ENCODE data around the gene EIF5B.

DNA sequence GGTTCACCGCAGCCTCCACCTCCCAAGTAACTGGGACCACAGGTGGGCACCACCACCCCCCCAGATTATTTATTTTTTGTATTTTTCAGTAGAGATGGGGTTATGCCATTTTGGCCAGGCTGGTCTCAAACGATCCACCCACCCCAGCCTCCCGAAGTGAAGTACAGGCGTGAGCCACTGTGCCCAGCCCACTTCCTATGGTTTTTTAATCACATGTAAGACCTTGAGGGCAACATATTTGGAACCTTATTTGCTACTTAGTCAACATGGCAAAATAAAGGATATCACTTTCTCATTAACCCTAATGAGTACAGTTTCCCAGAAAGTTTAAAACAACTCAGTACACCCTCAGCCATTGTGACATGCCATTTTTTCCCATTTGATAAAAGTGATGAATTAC is 64.7 kb downstream of the EIF5B start:
- TF ChIP-seq POLR2AphosphoS5 (IDR thresholded peaks at IDR 0.05) (no peak), POLR2A (IDR thresholded peaks at IDR 0.05) (no peak), EP300 (IDR thresholded peaks at IDR 0.05) (no peak)
- TF ChIP-seq, protein P1, sequence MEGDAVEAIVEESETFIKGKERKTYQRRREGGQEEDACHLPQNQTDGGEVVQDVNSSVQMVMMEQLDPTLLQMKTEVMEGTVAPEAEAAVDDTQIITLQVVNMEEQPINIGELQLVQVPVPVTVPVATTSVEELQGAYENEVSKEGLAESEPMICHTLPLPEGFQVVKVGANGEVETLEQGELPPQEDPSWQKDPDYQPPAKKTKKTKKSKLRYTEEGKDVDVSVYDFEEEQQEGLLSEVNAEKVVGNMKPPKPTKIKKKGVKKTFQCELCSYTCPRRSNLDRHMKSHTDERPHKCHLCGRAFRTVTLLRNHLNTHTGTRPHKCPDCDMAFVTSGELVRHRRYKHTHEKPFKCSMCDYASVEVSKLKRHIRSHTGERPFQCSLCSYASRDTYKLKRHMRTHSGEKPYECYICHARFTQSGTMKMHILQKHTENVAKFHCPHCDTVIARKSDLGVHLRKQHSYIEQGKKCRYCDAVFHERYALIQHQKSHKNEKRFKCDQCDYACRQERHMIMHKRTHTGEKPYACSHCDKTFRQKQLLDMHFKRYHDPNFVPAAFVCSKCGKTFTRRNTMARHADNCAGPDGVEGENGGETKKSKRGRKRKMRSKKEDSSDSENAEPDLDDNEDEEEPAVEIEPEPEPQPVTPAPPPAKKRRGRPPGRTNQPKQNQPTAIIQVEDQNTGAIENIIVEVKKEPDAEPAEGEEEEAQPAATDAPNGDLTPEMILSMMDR (IDR thresholded peaks at IDR 0.05) = no peak

Measured in sigmoid colon (tissue), 4 donors.